GM12892 (cell line): ENCODE measurements around the gene SLC12A1.
"Not testable (repeated sequence)": the region's sequence is repeated elsewhere in the genome, so short reads cannot be mapped to it uniquely, and the experiment has no call there.

Experiments used
- DNase-seq: peaks from one replicate; pipeline ENCODE4 v3.0.0; 2011; ENCODE audit not compliant: insufficient read length
- FAIRE-seq: peaks from 2 replicates; lab custom pipeline; 2011; peaks lifted over from hg19 to GRCh38; lab: Jason Lieb, UNC
- POLR2A ChIP-seq: IDR thresholded peaks from 2 replicates; pipeline ENCODE4 v1.6.1; 2011; ENCODE audit warnings: low read depth, low read length, control low read depth
- POLR2AphosphoS5 ChIP-seq: IDR thresholded peaks from 2 replicates; pipeline ENCODE4 v1.6.1; 2011; ENCODE audit warnings: low read depth, low read length, control low read depth
- TAF1 ChIP-seq: IDR thresholded peaks from 2 replicates; pipeline ENCODE4 v1.6.1; 2011; ENCODE audit warnings: low read depth, mild to moderate bottlenecking, control low read depth, low read length, borderline replicate concordance

The SLC12A1 gene

DNA sequence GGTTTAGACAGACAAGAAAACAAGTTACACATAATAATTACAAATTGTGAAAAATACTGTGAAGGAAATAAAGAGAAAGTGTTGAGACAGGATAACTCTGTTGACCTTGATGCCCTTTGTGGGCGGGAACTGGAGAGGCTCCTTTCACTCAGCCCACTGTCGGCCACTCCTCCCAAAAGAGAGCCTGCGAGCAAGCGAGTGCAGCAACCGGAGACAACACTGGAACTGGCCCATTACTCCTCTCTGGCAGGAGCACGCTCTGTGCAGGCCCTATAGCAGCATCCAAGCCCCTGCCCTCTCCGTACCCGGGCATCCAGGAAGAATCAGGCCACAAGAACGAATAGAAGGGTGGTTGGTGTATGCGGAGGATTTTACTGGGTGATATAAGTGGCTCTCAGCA is 108.9 kb downstream of the SLC12A1 start:
- FAIRE-seq (no peak), DNase-seq (no peak)
- TF ChIP-seq POLR2AphosphoS5 (no peak), TAF1 (no peak), POLR2A (no peak)

DNA sequence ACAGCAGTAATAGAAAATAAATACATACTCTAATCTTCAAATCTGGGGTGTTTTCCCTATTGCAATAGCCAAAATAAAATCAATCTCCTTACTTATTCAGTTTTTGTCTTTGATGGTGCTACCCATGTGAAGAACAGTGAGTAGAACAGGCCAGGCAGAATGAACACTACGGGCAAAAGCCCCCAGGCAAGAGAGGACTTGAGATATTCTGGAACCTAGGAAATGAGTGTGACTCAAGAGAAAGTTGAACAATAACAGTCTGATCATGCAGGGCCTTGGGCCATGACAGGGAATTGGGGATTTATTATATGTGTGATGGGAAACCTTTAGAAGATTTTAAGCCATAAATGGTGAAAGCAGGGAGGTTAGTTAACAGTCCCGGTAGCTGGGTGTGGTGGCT is 111.1 kb downstream of the SLC12A1 start:
- DNase-seq = no peak
- TF ChIP-seq POLR2A (no peak), POLR2AphosphoS5 (no peak), TAF1 (no peak)
- no peak for FAIRE-seq

- DNase-seq = no peak
- TF ChIP-seq TAF1 = no peak
- TF ChIP-seq POLR2AphosphoS5 = no peak
- TF ChIP-seq POLR2A = no peak
- no peak for FAIRE-seq
These were observed 112.0 kb downstream of the SLC12A1 start for GRCh38 chr15:48318131-48318530.

- DNase-seq = no peak
- no peak for TF ChIP-seq POLR2A
- TF ChIP-seq POLR2AphosphoS5 = no peak
- TF ChIP-seq TAF1 = no peak
- no peak for FAIRE-seq
These were observed 117.2 kb downstream of the SLC12A1 start for GRCh38 chr15:48323294-48323693.

- TF ChIP-seq TAF1 (no peak), POLR2AphosphoS5 (no peak), POLR2A (no peak)
- no peak for DNase-seq
- FAIRE-seq = no peak
These were observed 118.8 kb downstream of the SLC12A1 start for GRCh38 chr15:48324949-48325348.

- TF ChIP-seq POLR2A (no peak), TAF1 (no peak), POLR2AphosphoS5 (no peak)
- no peak for FAIRE-seq
- DNase-seq = no peak
These were observed 119.3 kb downstream of the SLC12A1 start for GRCh38 chr15:48325400-48325799.

DNA sequence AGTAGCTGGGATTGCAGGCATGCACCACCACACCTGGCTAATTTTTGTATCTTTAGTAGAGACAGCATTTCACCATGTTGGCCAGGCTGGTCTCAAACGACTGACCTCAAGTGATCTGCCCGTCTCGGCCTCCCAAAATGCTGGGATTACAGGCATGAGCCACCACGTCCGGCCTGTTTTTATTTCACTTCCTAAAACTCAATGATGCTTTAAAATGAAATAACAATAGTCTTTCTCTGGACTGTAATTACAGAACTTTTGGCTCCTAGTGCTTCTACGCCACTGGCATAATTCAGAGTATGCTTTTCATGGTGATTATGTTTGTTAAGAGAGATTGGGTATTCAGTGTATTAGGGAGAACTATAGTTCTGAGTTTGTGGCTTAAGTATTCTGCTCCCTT is 120.1 kb downstream of the SLC12A1 start:
- not testable (repeated sequence) for FAIRE-seq, DNase-seq

DNA sequence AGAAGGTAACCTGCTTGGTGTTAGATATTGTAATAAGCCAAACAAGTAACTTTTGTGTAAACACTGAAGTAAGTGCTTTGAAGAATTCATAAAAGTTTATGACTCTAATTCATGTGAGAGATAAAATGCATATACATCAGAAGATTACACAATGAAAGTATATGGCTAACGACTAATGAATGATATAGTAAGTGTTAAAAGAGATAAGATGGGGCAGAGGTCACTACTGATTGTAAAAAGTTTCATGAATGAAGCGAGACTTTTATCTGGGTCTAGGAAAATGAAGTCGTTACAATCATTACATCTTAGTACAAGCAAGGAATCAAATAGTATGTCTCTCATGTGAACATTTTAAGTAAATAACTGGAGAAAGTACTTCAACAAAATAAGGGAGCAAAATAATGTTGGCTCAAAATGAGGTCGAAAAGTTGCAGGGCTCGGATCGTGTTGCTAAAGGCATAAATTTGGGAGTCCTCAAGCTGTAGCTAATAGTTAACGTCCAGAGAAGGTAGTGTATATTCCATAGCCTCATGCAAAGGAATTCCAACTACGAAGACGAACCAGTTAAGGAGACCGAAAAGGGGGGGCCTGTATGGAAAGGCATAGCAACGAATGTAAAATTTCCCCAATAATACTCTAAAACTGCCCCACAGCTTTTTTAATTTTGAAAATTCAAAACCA is 124.1 kb downstream of the SLC12A1 start:
- DNase-seq = no peak
- FAIRE-seq = no peak
- TF ChIP-seq POLR2AphosphoS5 (no peak), TAF1 (no peak), POLR2A (no peak)

- peak; percentile 59 for DNase-seq
- TF ChIP-seq POLR2AphosphoS5 (peak; percentile 71), POLR2A (peak; percentile 85), TAF1 (peak; percentile 59)
- FAIRE-seq = peak; percentile 96
These were observed 125.0 kb downstream of the SLC12A1 start, which contains the start of gene DUT for GRCh38 chr15:48330855-48331795. TSS of gene DUT (plus strand) at chr15:48331429. CDS start at chr15:48331516, 87 bp downstream.

DNA sequence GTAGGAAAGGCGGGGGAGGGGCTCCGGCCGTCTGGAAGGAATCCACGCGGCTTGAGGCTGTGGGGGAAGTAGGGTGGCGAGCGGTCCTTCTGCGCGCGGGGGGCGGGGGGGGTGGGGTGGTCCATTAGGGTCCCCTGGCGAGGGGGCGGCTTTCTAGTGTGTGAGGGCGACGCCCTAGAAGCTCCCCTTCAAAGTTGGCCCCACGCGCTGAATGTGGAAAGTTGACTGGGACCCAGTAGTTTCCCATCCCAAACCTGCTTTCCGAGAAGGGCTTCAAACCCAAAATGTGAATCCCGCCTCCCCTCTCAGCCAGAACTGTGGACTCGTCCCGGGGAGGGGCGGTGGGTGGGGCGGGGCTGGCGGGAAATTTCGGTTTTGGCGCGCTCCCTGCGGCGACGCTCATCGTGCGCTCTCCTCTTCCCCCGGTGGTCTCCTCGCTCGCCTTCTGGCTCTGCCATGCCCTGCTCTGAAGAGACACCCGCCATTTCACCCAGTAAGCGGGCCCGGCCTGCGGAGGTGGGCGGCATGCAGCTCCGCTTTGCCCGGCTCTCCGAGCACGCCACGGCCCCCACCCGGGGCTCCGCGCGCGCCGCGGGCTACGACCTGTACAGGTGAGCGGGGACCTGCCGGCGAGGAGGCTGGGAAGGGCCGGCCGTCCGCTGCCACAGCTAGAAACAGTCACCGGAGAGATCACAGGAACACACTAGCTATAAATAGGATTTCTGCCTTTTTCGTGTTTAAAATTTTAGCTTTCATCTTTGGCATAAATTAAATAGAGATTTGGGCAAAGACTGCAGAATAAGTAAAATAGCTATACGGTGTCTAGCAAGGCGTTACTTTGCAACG is 125.9 kb downstream of the SLC12A1 start:
- FAIRE-seq (no peak), DNase-seq (peak; percentile 66)
- peak; percentile 52; the same call in 1 of the 2 replicates for TF ChIP-seq TAF1
- TF ChIP-seq POLR2AphosphoS5 = 0 out of 2 replicates have a peak, but pooled peaks have one; percentile 3
- TF ChIP-seq POLR2A = peak; percentile 62

GRCh38 chr15:48332642-48333034 is 126.5 kb downstream of the SLC12A1 start:
- no peak for DNase-seq
- TF ChIP-seq POLR2AphosphoS5 = no peak
- no peak for TF ChIP-seq TAF1
- peak; percentile 61 for FAIRE-seq
